HEK293 (cell line): ENCODE data around the gene HMGN4.

Experiments used
- CTCF ChIA-PET: fragments of 350-600 bp; formaldehyde crosslinking; extraction: SDS; loops from one replicate; lab custom pipeline; 2021; ENCODE audit warnings: antibody characterized with exemption; lab: Yijun Ruan, JAX
- POLR2A ChIA-PET: fragments of 300-600 bp; formaldehyde crosslinking; extraction: SDS; loops from one replicate; lab custom pipeline; 2020; ENCODE audit warnings: antibody characterized with exemption, inconsistent platforms; lab: Yijun Ruan, JAX
- H3K27ac ChIP-seq: fragments of 200-500 bp; sonication (Bioruptor generic); 2 replicates; pipeline ENCODE4 v1.5.1; 2014; ENCODE audit warnings: low read depth, low read length, control low read depth, inconsistent platforms; ENCODE audit errors: extremely low read depth
- H3K36me3 ChIP-seq, 2 experiments: fragments of 200-500 bp in 1 of 2; sonication (Bioruptor generic) in 1 of 2; 1 replicate in 1 of 2; 2 replicates in 1 of 2; pipeline ENCODE4 v1.5.1; 2014 to 2017; ENCODE audit warnings: inconsistent platforms in 2 of 2, low read length in 2 of 2; ENCODE audit not compliant: control insufficient read depth in 2 of 2, insufficient read depth in 1 of 2
- H3K4me1 ChIP-seq: fragments of 200-500 bp; sonication (Bioruptor generic); 2 replicates; pipeline ENCODE4 v1.5.1; 2014; ENCODE audit warnings: mild to moderate bottlenecking, low read length, inconsistent platforms; ENCODE audit not compliant: control insufficient read depth, insufficient read depth
- H3K4me3 ChIP-seq: 2 replicates; pipeline ENCODE4 v1.5.1; 2011; ENCODE audit warnings: low read depth, mild to moderate bottlenecking, control low read depth, low read length, moderate library complexity
- H3K9me3 ChIP-seq: fragments of 200-500 bp; sonication (Bioruptor generic); 2 replicates; pipeline ENCODE4 v1.5.1; 2014; ENCODE audit warnings: low read depth, low read length, inconsistent platforms; ENCODE audit not compliant: control insufficient read depth, insufficient read depth
- BCL11B ChIP-seq: fragments of 450-650 bp; formaldehyde crosslinking; IDR thresholded peaks from 2 replicates; pipeline ENCODE4 v1.5.1; 2016; ENCODE audit warnings: low read depth, missing biosample characterization, missing genetic modification characterization
- EGR2 ChIP-seq: fragments of 450-650 bp; formaldehyde crosslinking; IDR thresholded peaks from 2 replicates; pipeline ENCODE4 v1.5.1; 2016; ENCODE audit warnings: low read depth, missing biosample characterization, missing genetic modification characterization
- FEZF1 ChIP-seq: fragments of 450-650 bp; formaldehyde crosslinking; IDR thresholded peaks from 2 replicates; pipeline ENCODE4 v1.5.1; 2016; ENCODE audit warnings: missing biosample characterization, missing genetic modification characterization
- IKZF3 ChIP-seq: fragments of 450-650 bp; IDR thresholded peaks from 2 replicates; pipeline ENCODE4 v1.5.0; 2018; ENCODE audit warnings: missing biosample characterization, mild to moderate bottlenecking, missing genetic modification characterization, moderate library complexity
- KLF17 ChIP-seq: fragments of 450-650 bp; formaldehyde crosslinking; IDR thresholded peaks from 2 replicates; pipeline ENCODE4 v1.5.1; 2016; ENCODE audit warnings: missing biosample characterization, missing genetic modification characterization
- OVOL3 ChIP-seq: fragments of 450-650 bp; formaldehyde crosslinking; IDR thresholded peaks from 2 replicates; pipeline ENCODE4 v1.5.1; 2016; ENCODE audit warnings: missing biosample characterization, missing genetic modification characterization
- PRDM1 ChIP-seq: fragments of 450-650 bp; formaldehyde crosslinking; IDR thresholded peaks from 2 replicates; pipeline ENCODE4; 2016; ENCODE audit warnings: missing biosample characterization, missing genetic modification characterization
- ZBTB17 ChIP-seq: fragments of 450-650 bp; formaldehyde crosslinking; IDR thresholded peaks from 2 replicates; pipeline ENCODE4 v1.5.1; 2016; ENCODE audit warnings: missing biosample characterization, missing genetic modification characterization
- ZBTB20 ChIP-seq: fragments of 450-650 bp; formaldehyde crosslinking; IDR thresholded peaks from 2 replicates; pipeline ENCODE4 v1.5.1; 2016; ENCODE audit warnings: missing biosample characterization, missing genetic modification characterization
- ZBTB44 ChIP-seq: fragments of 450-650 bp; IDR thresholded peaks from 2 replicates; pipeline ENCODE4 v1.5.1; 2018; ENCODE audit warnings: missing biosample characterization, mild to moderate bottlenecking, missing genetic modification characterization
- ZBTB8A ChIP-seq: fragments of 450-650 bp; formaldehyde crosslinking; IDR thresholded peaks from 2 replicates; pipeline ENCODE4 v1.5.1; 2016; ENCODE audit warnings: missing biosample characterization, missing genetic modification characterization
- ZEB2 ChIP-seq: fragments of 450-650 bp; formaldehyde crosslinking; IDR thresholded peaks from 2 replicates; pipeline ENCODE4 v1.5.1; 2016; ENCODE audit warnings: missing biosample characterization, missing genetic modification characterization
- ZFHX2 ChIP-seq: fragments of 450-650 bp; formaldehyde crosslinking; conservative IDR thresholded peaks from 2 replicates; pipeline ENCODE4 v1.5.1; 2016; ENCODE audit warnings: missing biosample characterization, missing genetic modification characterization
- ZNF121 ChIP-seq: fragments of 450-650 bp; formaldehyde crosslinking; IDR thresholded peaks from 2 replicates; pipeline ENCODE4 v1.5.1; 2016; ENCODE audit warnings: missing biosample characterization, missing genetic modification characterization
- ZNF24 ChIP-seq: fragments of 450-650 bp; formaldehyde crosslinking; IDR thresholded peaks from 2 replicates; pipeline ENCODE4 v1.5.1; 2016; ENCODE audit warnings: missing biosample characterization, missing genetic modification characterization
- ZNF335 ChIP-seq: fragments of 450-650 bp; formaldehyde crosslinking; conservative IDR thresholded peaks from 2 replicates; pipeline ENCODE4 v1.5.1; 2016; ENCODE audit warnings: missing biosample characterization, missing genetic modification characterization
- ZNF366 ChIP-seq: fragments of 450-650 bp; formaldehyde crosslinking; conservative IDR thresholded peaks from 2 replicates; pipeline ENCODE4 v1.5.1; 2016; ENCODE audit warnings: missing biosample characterization, missing genetic modification characterization
- ZNF391 ChIP-seq: fragments of 450-650 bp; formaldehyde crosslinking; IDR thresholded peaks from 2 replicates; pipeline ENCODE4 v1.5.1; 2016; ENCODE audit warnings: low read depth, missing biosample characterization, missing genetic modification characterization, borderline replicate concordance
- ZNF394 ChIP-seq: fragments of 450-650 bp; formaldehyde crosslinking; IDR thresholded peaks from 2 replicates; pipeline ENCODE4 v1.5.1; 2016; ENCODE audit warnings: missing biosample characterization, missing genetic modification characterization, mild to moderate bottlenecking, moderate library complexity, borderline replicate concordance
- ZNF449 ChIP-seq: fragments of 450-650 bp; formaldehyde crosslinking; IDR thresholded peaks from 2 replicates; pipeline ENCODE4 v1.5.1; 2017; ENCODE audit warnings: missing biosample characterization, mild to moderate bottlenecking, missing genetic modification characterization, moderate library complexity
- ZNF501 ChIP-seq: fragments of 450-650 bp; formaldehyde crosslinking; IDR thresholded peaks from 2 replicates; pipeline ENCODE4 v1.5.1; 2016; ENCODE audit warnings: missing biosample characterization, missing genetic modification characterization
- ZNF585B ChIP-seq: fragments of 450-650 bp; formaldehyde crosslinking; IDR thresholded peaks from 2 replicates; pipeline ENCODE4 v1.5.1; 2016; ENCODE audit warnings: missing biosample characterization, missing genetic modification characterization
- ZNF600 ChIP-seq: fragments of 450-650 bp; formaldehyde crosslinking; IDR thresholded peaks from 2 replicates; pipeline ENCODE4 v1.5.1; 2016; ENCODE audit warnings: missing biosample characterization, missing genetic modification characterization
- ZNF629 ChIP-seq: fragments of 450-650 bp; formaldehyde crosslinking; IDR thresholded peaks from 2 replicates; pipeline ENCODE4 v1.5.1; 2017; ENCODE audit warnings: missing biosample characterization, missing genetic modification characterization
- ZNF645 ChIP-seq: fragments of 450-650 bp; formaldehyde crosslinking; IDR thresholded peaks from 2 replicates; pipeline ENCODE4; 2016; ENCODE audit warnings: missing biosample characterization, missing genetic modification characterization
- ZNF654 ChIP-seq: fragments of 450-650 bp; formaldehyde crosslinking; IDR thresholded peaks from 2 replicates; pipeline ENCODE4 v1.5.1; 2016; ENCODE audit warnings: low read depth, missing biosample characterization, missing genetic modification characterization
- ZNF692 ChIP-seq: fragments of 450-650 bp; formaldehyde crosslinking; IDR thresholded peaks from 2 replicates; pipeline ENCODE4 v1.5.1; 2016; ENCODE audit warnings: missing biosample characterization, missing genetic modification characterization
- ZSCAN30 ChIP-seq: fragments of 450-650 bp; IDR thresholded peaks from 2 replicates; pipeline ENCODE4 v1.5.1; 2018; ENCODE audit warnings: missing biosample characterization, mild to moderate bottlenecking, missing genetic modification characterization, moderate library complexity
- ZSCAN4 ChIP-seq: fragments of 450-650 bp; formaldehyde crosslinking; IDR thresholded peaks from 2 replicates; pipeline ENCODE4 v1.5.1; 2017; ENCODE audit warnings: missing biosample characterization, missing genetic modification characterization

HMGN4 gene

GRCh38 chr6:26576929-26577719 is 39.0 kb downstream of the HMGN4 start:
- CTCF ChIA-PET = interaction anchor here (0.6 to 9.0 kb wide), 3 partner anchors 12 to 241 kb away, joined by 3 to 152 read pairs (median 4); partner anchors contain the start of gene ABT1
- TF ChIP-seq ZSCAN4 (tag by site-specific recombination) (peak; percentile 15; the same call in 1 of the 2 replicates), ZNF585B (tag by site-specific recombination) (no peak), FEZF1 (peak; percentile 54), ZSCAN30 (peak; percentile 75; the same call in 1 of the 2 replicates), ZEB2 (tag by site-specific recombination) (peak; percentile 66), ZNF391 (tag by site-specific recombination) (peak; percentile 66; the same call in 1 of the 2 replicates), ZBTB17 (peak; percentile 65; the same call in 1 of the 2 replicates), ZNF600 (peak; percentile 54), ZBTB20 (tag by site-specific recombination) (peak; percentile 40; the same call in 1 of the 2 replicates), ZNF121 (peak; percentile 61; the same call in 1 of the 2 replicates), BCL11B (tag by site-specific recombination) (no peak), ZNF449 (tag by site-specific recombination) (peak; percentile 28; the same call in 1 of the 2 replicates), ZFHX2 (peak; percentile 62), ZBTB8A (tag by site-specific recombination) (0 out of 2 replicates have a peak, but pooled peaks have one; percentile 30), ZNF629 (tag by site-specific recombination) (peak; percentile 70), PRDM1 (tag by site-specific recombination) (peak; percentile 83), ZNF335 (peak; percentile 48; the same call in 1 of the 2 replicates), EGR2 (tag by site-specific recombination) (peak; percentile 44), ZNF24 (0 out of 2 replicates have a peak, but pooled peaks have one; percentile 34), ZNF654 (tag by site-specific recombination) (peak; percentile 1; the same call in 1 of the 2 replicates), KLF17 (tag by site-specific recombination) (peak; percentile 38; the same call in 1 of the 2 replicates), ZNF501 (tag by site-specific recombination) (peak; percentile 48; the same call in 1 of the 2 replicates), ZNF394 (tag by site-specific recombination) (peak; percentile 73), ZNF645 (no peak), IKZF3 (peak; percentile 25), ZNF366 (tag by site-specific recombination) (peak; percentile 42), ZNF692 (no peak), ZBTB44 (tag by site-specific recombination) (peak; percentile 13; the same call in 1 of the 2 replicates), OVOL3 (tag by site-specific recombination) (no peak)

More at GRCh38 chr6:26576929-26577719, 39.0 kb downstream of the HMGN4 start:
- Histone ChIP-seq H3K9me3 (no peaks in the 10 kb centered on the region), H3K4me1 (no peaks in the 10 kb centered on the region), H3K27ac (peak overlapping the region; percentile 11; the same call in 1 of the 2 replicates), H3K36me3 (no peaks in the 10 kb centered on the region), H3K4me3 (peak overlapping the region; percentile 34)
- POLR2A ChIA-PET = interaction anchor here (0.5 to 2.1 kb wide), 7 partner anchors 18 to 453 kb away, joined by 3 to 21 read pairs (median 4); a partner anchor contains a TSS
